Endodermal cell (in vitro differentiated cells): ENCODE results near the gene TOMM70. TPM values are rescaled to one million over a fixed set of nuclear protein-coding genes. Genes with fewer than 3 reads are reported as not detected.

Experiments used
- DNase-seq: peaks from one replicate; pipeline ENCODE4 v3.0.0-alpha.2; 2017
- H3K27ac ChIP-seq: 2 replicates; pipeline ENCODE4 v1.5.1; 2013; ENCODE audit warnings: mild to moderate bottlenecking, low read depth, low read length, moderate library complexity
- H3K27me3 ChIP-seq: 2 replicates; pipeline ENCODE4 v1.6.1; 2013; ENCODE audit warnings: mild to moderate bottlenecking, low read length, moderate library complexity; ENCODE audit not compliant: insufficient read depth, control insufficient read depth, poor library complexity, severe bottlenecking
- H3K36me3 ChIP-seq: 2 replicates; pipeline ENCODE4 v1.7.0; 2013; ENCODE audit warnings: mild to moderate bottlenecking, low read length, moderate library complexity; ENCODE audit not compliant: control insufficient read depth, insufficient read depth
- H3K4me1 ChIP-seq: one replicate; pipeline ENCODE4 v1.7.0; 2013; ENCODE audit warnings: low read length; ENCODE audit not compliant: control insufficient read depth, insufficient read depth
- H3K4me3 ChIP-seq: 2 replicates; pipeline ENCODE4 v1.5.1; 2013; ENCODE audit warnings: mild to moderate bottlenecking, low read length, moderate library complexity
- H3K9ac ChIP-seq: 2 replicates; pipeline ENCODE4 v1.6.1; 2013; ENCODE audit warnings: mild to moderate bottlenecking, low read length, moderate library complexity; ENCODE audit not compliant: poor library complexity, severe bottlenecking; ENCODE audit errors: extremely low read depth
- H3K9me3 ChIP-seq: 2 replicates; pipeline ENCODE4 v1.6.1; 2013; ENCODE audit warnings: mild to moderate bottlenecking, low read length, moderate library complexity; ENCODE audit not compliant: control insufficient read depth
- H3K27ac Mint-ChIP-seq: 2 replicates; pipeline ENCODE4 v1.8.0; 2020; ENCODE audit warnings: mixed read lengths
- H3K27me3 Mint-ChIP-seq: 2 replicates; pipeline ENCODE4 v1.8.0; 2021; ENCODE audit warnings: mild to moderate bottlenecking, mixed read lengths; ENCODE audit not compliant: insufficient read depth
- H3K36me3 Mint-ChIP-seq: 2 replicates; pipeline ENCODE4 v1.8.0; 2020; ENCODE audit warnings: low read depth, mixed read lengths
- H3K4me1 Mint-ChIP-seq: 2 replicates; pipeline ENCODE4 v1.8.0; 2020; ENCODE audit warnings: mixed read lengths
- H3K4me3 Mint-ChIP-seq: 2 replicates; pipeline ENCODE4 v1.8.0; 2020; ENCODE audit warnings: mild to moderate bottlenecking, moderate library complexity, mixed read lengths
- H3K9me3 Mint-ChIP-seq: 2 replicates; pipeline ENCODE4 v1.8.0; 2020; ENCODE audit warnings: mild to moderate bottlenecking, mixed read lengths
- CTCF ChIP-seq: fragments of 200-600 bp; sonication (generic); conservative IDR thresholded peaks from 2 replicates; pipeline ENCODE4 v1.5.0; 2021; ENCODE audit warnings: antibody characterized with exemption, mild to moderate bottlenecking
- WGBS, 2 experiments: methylation state at CpG; one replicate each; pipeline versions ENCODE4 v1.1.5 to v1.1.7; 2013; ENCODE audit warnings: missing lambda C conversion rate in 2 of 2, mixed read lengths in 1 of 2; ENCODE audit not compliant: insufficient coverage in 1 of 2, insufficient read length in 1 of 2; 5-methylcytosine and 5-hydroxymethylcytosine counted together
- total RNA-seq, 2 donors: library from RNA; stranded (reverse); fragmentation: NEBNext Ultra II Directional in 1 of 2; extraction: Animal tissue kit (Norgen Biotek cat#: 25700) in 1 of 2; gene quantifications; 2 replicates in 1 of 2; 3 replicates in 1 of 2; pipeline ENCODE4 v1.2.1, GENCODE V29; 2021

TOMM70 gene
- total RNA-seq, 2 donors from 2014 or later: 36.0 to 43.6 TPM

DNA sequence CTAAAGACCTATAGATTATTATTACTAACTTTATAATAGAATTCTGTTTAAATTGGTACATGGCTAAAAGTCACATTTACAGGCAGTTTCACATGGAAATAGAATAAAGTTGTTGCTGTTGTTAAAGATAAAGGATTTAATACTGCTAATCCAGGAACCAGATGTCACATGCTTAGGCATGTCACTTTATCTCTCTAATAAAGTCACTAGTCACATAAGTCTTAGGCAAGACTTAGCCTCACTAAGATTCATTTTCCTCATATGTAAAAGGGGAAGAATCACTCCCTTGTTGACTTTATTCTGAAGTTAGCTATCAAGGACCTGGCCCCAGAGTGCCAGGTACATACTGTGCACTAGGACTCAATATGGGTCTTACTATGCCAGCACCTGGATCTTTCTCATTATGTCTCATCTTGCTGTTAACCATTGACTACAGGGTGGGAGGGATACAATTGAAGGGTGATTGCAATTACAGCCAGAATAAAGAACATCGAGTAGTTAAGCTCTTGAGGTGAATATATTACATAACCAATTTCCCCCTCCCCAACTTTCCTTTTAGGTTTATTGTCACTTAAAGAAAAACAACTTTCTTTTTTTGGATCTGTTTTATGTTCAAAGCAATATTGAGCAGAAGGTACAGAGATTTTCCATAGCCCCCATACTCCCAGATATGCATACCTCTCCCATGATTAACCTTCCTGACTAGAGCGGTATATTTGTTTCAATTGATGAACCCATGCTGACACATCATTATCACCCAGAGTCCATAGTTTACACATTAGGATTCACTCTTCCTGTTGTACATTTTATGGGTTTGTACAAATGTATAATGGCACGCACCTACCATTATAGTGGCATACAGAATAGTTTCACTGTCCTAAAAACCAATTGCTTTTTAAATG, 37.1 kb upstream of the TOMM70 start:
- H3K9ac ChIP-seq: no peak overlapping the region
- H3K9me3 ChIP-seq: peaks cover 34% of the 10 kb centered on the region
- Mint-ChIP-seq H3K27ac (no peak overlapping the region), H3K27me3 (no peaks in the 10 kb centered on the region), H3K36me3 (peaks cover 27% of the 10 kb centered on the region), H3K9me3 (peaks cover 31% of the 10 kb centered on the region), H3K4me3 (no peak overlapping the region), H3K4me1 (peaks cover 16% of the 10 kb centered on the region)
- TF ChIP-seq CTCF: no peak
- no peaks in the 10 kb centered on the region for H3K27me3 ChIP-seq
- H3K27ac ChIP-seq: no peak overlapping the region
- no peaks in the 10 kb centered on the region for H3K4me1 ChIP-seq
- WGBS, 2 experiments: 98 to 100% methylated on average over 1 to 3 of the region's 3 CpGs
- peaks cover 5% of the 10 kb centered on the region for H3K36me3 ChIP-seq
- DNase-seq: no peak
- H3K4me3 ChIP-seq: no peak overlapping the region

DNA sequence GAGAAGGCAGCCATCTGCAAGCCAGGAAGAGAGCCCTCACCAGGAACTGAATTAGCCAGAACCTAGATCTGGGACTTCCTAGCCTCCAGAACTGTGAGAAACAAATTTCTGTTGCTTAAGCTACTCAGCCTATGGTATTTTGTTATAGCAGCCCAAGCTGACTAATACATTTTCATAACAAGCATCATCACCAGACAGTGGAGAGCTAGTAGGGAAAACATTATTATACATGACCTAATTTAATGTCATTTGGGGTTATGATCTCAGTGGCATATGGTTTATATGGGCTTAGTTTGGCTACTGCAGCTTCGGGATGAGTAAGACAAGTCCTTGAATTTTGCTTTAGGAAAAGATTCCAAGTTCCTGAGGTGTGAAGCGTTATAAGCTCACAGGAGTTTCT, 36.1 kb upstream of the TOMM70 start:
- WGBS, 2 experiments: 95 to 100% methylated on average over 1 to 2 of the region's 2 CpGs
- Mint-ChIP-seq H3K27me3 (no peaks in the 10 kb centered on the region), H3K36me3 (peaks cover 19% of the 10 kb centered on the region), H3K9me3 (peaks cover 23% of the 10 kb centered on the region), H3K27ac (no peak overlapping the region), H3K4me3 (no peak overlapping the region), H3K4me1 (peaks cover 16% of the 10 kb centered on the region)
- Histone ChIP-seq H3K9ac (no peak overlapping the region), H3K4me3 (no peak overlapping the region), H3K4me1 (no peaks in the 10 kb centered on the region), H3K9me3 (peaks cover 24% of the 10 kb centered on the region), H3K27me3 (no peaks in the 10 kb centered on the region), H3K36me3 (peaks cover 5% of the 10 kb centered on the region), H3K27ac (no peak overlapping the region)
- no peak for TF ChIP-seq CTCF
- no peak for DNase-seq

- no peak for TF ChIP-seq CTCF
- Histone ChIP-seq H3K9ac (no peak overlapping the region), H3K27me3 (no peaks in the 10 kb centered on the region), H3K4me3 (no peak overlapping the region), H3K27ac (no peak overlapping the region), H3K9me3 (peaks cover 5% of the 10 kb centered on the region), H3K36me3 (no peaks in the 10 kb centered on the region), H3K4me1 (peaks cover 7% of the 10 kb centered on the region)
- H3K9me3 Mint-ChIP-seq: peaks cover 9% of the 10 kb centered on the region
- H3K36me3 Mint-ChIP-seq: peaks cover 8% of the 10 kb centered on the region
- DNase-seq: no peak
- H3K4me3 Mint-ChIP-seq: no peak overlapping the region
- no peaks in the 10 kb centered on the region for H3K27me3 Mint-ChIP-seq
- peaks cover 21% of the 10 kb centered on the region for H3K4me1 Mint-ChIP-seq
- 86 to 94% methylated on average over 1 to 2 of the region's 2 CpGs for WGBS, 2 experiments
- H3K27ac Mint-ChIP-seq: no peak overlapping the region
These were observed 28.4 kb upstream of the TOMM70 start for GRCh38 chr3:100429187-100429716.
